ENCODE data around the gene FNBP1L. TPM values are rescaled to one million over a fixed set of nuclear protein-coding genes. Genes with fewer than 3 reads are reported as not detected.
"Not testable (repeated sequence)": the region's sequence is repeated elsewhere in the genome, so short reads cannot be mapped to it uniquely, and the experiment has no call there.

The FNBP1L gene
- total and polyA plus RNA-seq, 2 experiments from 2014 or later = 56.3 to 132 TPM

DNA sequence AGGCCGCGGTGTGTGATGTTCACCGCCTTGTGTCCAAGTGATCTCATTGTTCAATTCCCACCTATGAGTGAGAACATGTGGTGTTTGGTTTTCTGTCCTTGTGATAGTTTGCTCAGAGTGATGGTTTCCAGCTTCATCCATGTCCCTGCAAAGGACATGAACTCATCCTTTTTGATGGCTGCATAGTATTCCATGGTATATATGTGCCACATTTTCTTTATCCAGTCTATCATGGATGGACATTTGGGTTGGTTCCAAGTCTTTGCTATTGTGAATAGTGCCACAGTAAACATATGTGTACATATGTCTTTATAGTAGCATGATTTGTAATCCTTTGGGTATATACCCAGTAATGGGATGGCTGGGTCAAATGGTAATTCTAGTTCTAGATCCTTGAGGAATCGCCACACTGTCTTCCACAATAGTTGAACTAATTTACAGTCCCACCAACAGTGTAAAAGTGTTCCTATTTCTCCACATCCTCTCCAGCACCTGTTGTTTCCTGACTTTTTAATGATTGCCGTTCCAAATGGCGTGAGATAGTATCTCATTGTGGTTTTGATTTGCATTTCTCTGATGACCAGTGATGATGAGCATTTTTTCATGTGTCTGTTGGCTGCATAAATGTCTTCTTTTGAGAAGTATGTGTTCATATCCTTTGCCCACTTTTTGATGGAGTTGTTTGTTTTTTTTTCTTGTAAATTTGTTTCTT, 17.6 kb downstream of the FNBP1L start:
- not testable (repeated sequence) for H2AFZ ChIP-seq; H3K27me3 Mint-ChIP-seq (ENCODE audit: insufficient read depth, low read depth, poor library complexity); H3K27me3 ChIP-seq (ENCODE audit: insufficient read depth); ATAC-seq; H3F3A ChIP-seq (replicated peaks; ENCODE audit: low read depth); H3K9me2 ChIP-seq (ENCODE audit: insufficient read depth); H3K36me3 ChIP-seq (ENCODE audit: insufficient read depth); H3K27ac Mint-ChIP-seq; H3K4me3 ChIP-seq; H3K4me3 Mint-ChIP-seq; H3K4me2 ChIP-seq; DNase-seq (ENCODE audit: low spot score); H3K27ac ChIP-seq (ENCODE audit: low read depth)
- H3K9me3 Mint-ChIP-seq = peaks cover 23% of the 10 kb centered on the region
- H3K4me1 Mint-ChIP-seq = peaks cover 22% of the 10 kb centered on the region; the same call in 2 of the 3 replicates
- Histone ChIP-seq H3K79me2 (replicated peaks; ENCODE audit: insufficient read depth) (peaks cover 100% of the 10 kb centered on the region), H4K20me1 (replicated peaks; ENCODE audit: insufficient read depth) (peaks cover 63% of the 10 kb centered on the region), H3K4me1 (ENCODE audit: insufficient read depth) (peaks cover 21% of the 10 kb centered on the region)
- peaks cover 40% of the 10 kb centered on the region for H3K36me3 Mint-ChIP-seq (ENCODE audit: low read depth)

DNA sequence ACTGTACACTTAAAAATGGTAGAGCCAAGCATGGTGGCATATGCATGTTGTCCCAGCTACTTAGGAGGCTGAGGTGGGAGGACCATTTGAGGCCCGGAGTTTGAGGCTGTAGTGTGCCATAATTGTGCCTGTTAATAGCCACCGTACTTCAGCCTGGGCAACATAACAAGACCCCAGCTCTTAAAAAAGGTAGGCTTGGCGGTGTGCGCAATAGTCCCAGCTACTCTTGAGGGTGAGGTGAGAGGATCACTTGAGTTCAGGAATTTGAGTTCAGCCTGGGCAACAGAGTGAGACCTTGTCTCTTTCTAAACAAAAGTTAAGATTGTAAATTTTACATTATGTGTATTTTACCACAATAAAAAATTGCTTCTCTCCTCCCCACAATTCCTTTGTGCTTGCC, 19.7 kb downstream of the FNBP1L start:
- H4K20me1 ChIP-seq (replicated peaks; ENCODE audit: insufficient read depth) = peaks cover 55% of the 10 kb centered on the region
- H3K27ac Mint-ChIP-seq = peak overlapping the region; percentile 56; the same call in 1 of the 2 replicates

More for the DNA sequence above, 19.7 kb downstream of the FNBP1L start:
- Mint-ChIP-seq H3K9me3 (peaks cover 23% of the 10 kb centered on the region), H3K4me1 (peaks cover 18% of the 10 kb centered on the region; the same call in 2 of the 3 replicates), H3K36me3 (ENCODE audit: low read depth) (peaks cover 39% of the 10 kb centered on the region), H3K27me3 (ENCODE audit: insufficient read depth, low read depth, poor library complexity) (peaks cover 6% of the 10 kb centered on the region), H3K4me3 (no peak overlapping the region)
- H3K27ac ChIP-seq (ENCODE audit: low read depth) = 0 out of 2 replicates have a peak overlapping the region, but pooled peaks have one; percentile 12
- H2AFZ ChIP-seq = no peak overlapping the region
- H3K79me2 ChIP-seq (replicated peaks; ENCODE audit: insufficient read depth) = peaks cover 100% of the 10 kb centered on the region
- no peaks in the 10 kb centered on the region for H3K36me3 ChIP-seq (ENCODE audit: insufficient read depth)
- H3K27me3 ChIP-seq (ENCODE audit: insufficient read depth) = no peaks in the 10 kb centered on the region
- H3K4me3 ChIP-seq = no peak overlapping the region
- no peak for ATAC-seq
- TF ChIP-seq EZH2phosphoT487 (IDR thresholded peaks at IDR 0.05; ENCODE audit: unreplicated experiment) (no peak), EZH2 (IDR thresholded peaks at IDR 0.05; ENCODE audit: low read depth, unreplicated experiment) (no peak), POLR2AphosphoS5 (IDR thresholded peaks at IDR 0.05; ENCODE audit: low read depth) (no peak), STAT1 (IDR thresholded peaks at IDR 0.05; ENCODE audit: unreplicated experiment) (no peak), NANOG (IDR thresholded peaks at IDR 0.05; ENCODE audit: borderline replicate concordance) (no peak), ZNF331 (CRISPR knock-in tag; IDR thresholded peaks at IDR 0.05; ENCODE audit: low read depth) (no peak)
- TF ChIP-seq, protein P1, sequence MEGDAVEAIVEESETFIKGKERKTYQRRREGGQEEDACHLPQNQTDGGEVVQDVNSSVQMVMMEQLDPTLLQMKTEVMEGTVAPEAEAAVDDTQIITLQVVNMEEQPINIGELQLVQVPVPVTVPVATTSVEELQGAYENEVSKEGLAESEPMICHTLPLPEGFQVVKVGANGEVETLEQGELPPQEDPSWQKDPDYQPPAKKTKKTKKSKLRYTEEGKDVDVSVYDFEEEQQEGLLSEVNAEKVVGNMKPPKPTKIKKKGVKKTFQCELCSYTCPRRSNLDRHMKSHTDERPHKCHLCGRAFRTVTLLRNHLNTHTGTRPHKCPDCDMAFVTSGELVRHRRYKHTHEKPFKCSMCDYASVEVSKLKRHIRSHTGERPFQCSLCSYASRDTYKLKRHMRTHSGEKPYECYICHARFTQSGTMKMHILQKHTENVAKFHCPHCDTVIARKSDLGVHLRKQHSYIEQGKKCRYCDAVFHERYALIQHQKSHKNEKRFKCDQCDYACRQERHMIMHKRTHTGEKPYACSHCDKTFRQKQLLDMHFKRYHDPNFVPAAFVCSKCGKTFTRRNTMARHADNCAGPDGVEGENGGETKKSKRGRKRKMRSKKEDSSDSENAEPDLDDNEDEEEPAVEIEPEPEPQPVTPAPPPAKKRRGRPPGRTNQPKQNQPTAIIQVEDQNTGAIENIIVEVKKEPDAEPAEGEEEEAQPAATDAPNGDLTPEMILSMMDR (conservative IDR thresholded peaks at IDR 0.05; ENCODE audit: low read depth in 2 of 2) = no peak
- TF ChIP-seq, protein P2, sequence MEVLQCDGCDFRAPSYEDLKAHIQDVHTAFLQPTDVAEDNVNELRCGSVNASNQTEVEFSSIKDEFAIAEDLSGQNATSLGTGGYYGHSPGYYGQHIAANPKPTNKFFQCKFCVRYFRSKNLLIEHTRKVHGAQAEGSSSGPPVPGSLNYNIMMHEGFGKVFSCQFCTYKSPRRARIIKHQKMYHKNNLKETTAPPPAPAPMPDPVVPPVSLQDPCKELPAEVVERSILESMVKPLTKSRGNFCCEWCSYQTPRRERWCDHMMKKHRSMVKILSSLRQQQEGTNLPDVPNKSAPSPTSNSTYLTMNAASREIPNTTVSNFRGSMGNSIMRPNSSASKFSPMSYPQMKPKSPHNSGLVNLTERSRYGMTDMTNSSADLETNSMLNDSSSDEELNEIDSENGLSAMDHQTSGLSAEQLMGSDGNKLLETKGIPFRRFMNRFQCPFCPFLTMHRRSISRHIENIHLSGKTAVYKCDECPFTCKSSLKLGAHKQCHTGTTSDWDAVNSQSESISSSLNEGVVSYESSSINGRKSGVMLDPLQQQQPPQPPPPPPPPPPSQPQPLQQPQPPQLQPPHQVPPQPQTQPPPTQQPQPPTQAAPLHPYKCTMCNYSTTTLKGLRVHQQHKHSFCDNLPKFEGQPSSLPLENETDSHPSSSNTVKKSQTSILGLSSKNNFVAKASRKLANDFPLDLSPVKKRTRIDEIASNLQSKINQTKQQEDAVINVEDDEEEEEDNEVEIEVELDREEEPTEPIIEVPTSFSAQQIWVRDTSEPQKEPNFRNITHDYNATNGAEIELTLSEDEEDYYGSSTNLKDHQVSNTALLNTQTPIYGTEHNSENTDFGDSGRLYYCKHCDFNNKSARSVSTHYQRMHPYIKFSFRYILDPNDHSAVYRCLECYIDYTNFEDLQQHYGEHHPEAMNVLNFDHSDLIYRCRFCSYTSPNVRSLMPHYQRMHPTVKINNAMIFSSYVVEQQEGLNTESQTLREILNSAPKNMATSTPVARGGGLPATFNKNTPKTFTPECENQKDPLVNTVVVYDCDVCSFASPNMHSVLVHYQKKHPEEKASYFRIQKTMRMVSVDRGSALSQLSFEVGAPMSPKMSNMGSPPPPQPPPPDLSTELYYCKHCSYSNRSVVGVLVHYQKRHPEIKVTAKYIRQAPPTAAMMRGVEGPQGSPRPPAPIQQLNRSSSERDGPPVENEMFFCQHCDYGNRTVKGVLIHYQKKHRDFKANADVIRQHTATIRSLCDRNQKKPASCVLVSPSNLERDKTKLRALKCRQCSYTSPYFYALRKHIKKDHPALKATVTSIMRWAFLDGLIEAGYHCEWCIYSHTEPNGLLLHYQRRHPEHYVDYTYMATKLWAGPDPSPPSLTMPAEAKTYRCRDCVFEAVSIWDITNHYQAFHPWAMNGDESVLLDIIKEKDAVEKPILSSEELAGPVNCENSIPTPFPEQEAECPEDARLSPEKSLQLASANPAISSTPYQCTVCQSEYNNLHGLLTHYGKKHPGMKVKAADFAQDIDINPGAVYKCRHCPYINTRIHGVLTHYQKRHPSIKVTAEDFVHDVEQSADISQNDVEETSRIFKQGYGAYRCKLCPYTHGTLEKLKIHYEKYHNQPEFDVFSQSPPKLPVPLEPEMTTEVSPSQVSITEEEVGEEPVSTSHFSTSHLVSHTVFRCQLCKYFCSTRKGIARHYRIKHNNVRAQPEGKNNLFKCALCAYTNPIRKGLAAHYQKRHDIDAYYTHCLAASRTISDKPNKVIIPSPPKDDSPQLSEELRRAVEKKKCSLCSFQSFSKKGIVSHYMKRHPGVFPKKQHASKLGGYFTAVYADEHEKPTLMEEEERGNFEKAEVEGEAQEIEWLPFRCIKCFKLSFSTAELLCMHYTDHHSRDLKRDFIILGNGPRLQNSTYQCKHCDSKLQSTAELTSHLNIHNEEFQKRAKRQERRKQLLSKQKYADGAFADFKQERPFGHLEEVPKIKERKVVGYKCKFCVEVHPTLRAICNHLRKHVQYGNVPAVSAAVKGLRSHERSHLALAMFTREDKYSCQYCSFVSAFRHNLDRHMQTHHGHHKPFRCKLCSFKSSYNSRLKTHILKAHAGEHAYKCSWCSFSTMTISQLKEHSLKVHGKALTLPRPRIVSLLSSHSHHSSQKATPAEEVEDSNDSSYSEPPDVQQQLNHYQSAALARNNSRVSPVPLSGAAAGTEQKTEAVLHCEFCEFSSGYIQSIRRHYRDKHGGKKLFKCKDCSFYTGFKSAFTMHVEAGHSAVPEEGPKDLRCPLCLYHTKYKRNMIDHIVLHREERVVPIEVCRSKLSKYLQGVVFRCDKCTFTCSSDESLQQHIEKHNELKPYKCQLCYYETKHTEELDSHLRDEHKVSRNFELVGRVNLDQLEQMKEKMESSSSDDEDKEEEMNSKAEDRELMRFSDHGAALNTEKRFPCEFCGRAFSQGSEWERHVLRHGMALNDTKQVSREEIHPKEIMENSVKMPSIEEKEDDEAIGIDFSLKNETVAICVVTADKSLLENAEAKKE (CRISPR knock-in tag; IDR thresholded peaks at IDR 0.05) = no peak
- H3F3A ChIP-seq (replicated peaks; ENCODE audit: low read depth) = no peaks in the 10 kb centered on the region
- no peaks in the 10 kb centered on the region for H3K9me2 ChIP-seq (ENCODE audit: insufficient read depth)
- peaks cover 22% of the 10 kb centered on the region for H3K4me1 ChIP-seq (ENCODE audit: insufficient read depth)
- no peak for DNase-seq (ENCODE audit: low spot score)
- no peak overlapping the region for H3K4me2 ChIP-seq
